ENCODE measurements around the gene GLA.
A peak's percentile ranks its signal among the peaks of the same experiment; 100 is the strongest.

Gene GLA

DNA sequence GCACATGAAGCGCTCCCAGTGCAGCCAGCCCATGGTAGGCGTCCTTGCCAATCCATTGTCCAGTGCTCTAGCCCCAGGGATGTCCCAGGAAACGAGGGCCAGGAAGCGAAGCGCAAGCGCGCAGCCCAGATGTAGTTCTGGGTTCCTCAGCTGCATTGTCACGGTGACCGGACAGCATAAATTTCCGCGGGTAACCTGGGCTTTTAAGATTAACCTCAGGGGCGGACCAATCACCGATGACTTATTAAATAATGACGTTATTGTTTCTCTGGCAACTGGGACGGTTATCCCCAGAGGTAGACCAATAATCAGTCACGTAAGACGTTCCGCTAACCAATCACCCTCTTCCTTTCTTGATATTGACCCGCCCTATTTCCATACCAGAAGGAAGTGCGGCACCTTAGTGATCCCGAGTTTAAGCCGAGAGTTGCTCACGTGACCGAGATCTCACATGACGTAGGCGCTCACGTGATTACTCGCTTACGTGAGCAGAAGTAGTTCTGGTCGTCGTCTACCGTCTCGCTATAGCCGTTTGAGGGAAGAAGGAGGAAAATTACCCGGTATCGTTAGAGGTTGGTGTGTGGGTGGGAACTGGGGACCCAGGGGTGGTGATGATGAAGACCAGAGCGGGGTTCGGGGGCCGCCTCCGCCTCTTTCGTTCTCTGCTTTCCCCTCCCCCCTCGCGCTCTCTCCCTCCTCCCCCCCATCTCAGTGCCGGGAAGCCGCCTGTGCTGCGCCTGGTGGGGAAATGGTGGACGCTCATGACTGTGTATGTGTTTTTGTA, at the start of gene GLA, which contains the start of gene HNRNPH2:
TSS of gene GLA (minus strand) at position 178 of the 784 bp plus-strand sequence. CDS start at position 156, 22 bp downstream.
TSS of gene HNRNPH2 (plus strand) at position 475 of the 784 bp plus-strand sequence. CDS start 3,767 bp downstream, outside the sequence.
- DNase-seq (ENCODE audit: low spot score), result peak; percentile 94

DNA sequence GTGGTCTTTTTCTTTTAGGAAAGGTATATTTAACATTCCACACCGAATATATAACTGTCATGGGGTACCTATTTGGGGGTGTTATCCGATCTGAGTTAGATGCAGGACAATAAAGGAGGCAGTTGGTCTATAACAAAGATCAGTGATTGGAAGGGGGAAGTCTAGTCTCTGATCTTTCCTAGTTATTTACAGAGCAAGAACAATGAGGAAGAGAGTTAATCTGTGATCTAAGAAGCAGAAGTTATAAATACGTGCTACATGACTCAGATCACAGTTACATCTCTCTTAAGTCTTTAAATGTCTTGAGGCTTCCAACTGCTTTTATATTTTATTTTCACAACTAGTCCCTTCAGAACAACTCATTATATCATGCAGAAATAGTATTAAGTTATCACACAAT, 44.3 kb upstream of the GLA start:
- no peak for DNase-seq (ENCODE audit: low spot score)

DNA sequence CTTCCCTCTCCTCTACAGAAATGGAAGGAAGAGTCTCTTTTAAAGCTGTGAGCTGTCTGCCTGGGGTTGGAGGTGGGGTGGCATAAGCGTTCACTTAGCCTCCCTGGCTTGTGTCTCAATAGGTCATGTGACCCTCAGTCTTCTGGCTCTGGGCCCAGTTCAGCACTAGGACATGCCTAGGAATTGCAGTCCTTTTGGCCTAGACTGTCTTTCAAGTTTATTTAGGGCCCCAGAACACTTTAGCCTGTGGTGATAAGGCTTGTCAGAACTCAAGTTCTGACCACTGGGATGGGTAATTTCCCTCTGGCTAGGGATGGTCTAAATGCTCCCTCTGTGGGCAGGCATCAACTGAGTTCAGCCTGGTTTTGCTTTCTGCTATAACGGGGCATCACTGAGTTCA, 43.2 kb upstream of the GLA start:
- DNase-seq (ENCODE audit: low spot score), result no peak

DNA sequence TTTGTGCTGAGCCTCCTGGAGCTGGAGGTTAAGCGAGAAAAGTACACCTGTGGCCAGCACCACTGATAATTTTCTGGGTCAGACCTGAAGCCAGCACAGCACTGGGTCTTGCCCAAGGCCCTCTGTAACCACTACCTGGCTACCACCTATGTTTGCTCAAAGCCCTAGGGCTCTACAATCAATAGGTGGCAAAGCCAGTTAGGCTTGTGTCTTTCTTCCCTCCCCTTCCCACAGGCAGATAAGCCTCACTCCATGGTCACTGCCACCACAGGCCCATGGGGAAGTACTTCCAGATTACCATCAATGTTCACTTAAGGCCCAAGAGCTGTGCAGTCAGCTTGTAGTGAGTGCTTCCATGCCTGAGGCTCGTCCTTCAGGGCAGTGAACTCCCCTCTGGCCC, 42.4 kb upstream of the GLA start:
- no peak for DNase-seq (ENCODE audit: low spot score)

DNA sequence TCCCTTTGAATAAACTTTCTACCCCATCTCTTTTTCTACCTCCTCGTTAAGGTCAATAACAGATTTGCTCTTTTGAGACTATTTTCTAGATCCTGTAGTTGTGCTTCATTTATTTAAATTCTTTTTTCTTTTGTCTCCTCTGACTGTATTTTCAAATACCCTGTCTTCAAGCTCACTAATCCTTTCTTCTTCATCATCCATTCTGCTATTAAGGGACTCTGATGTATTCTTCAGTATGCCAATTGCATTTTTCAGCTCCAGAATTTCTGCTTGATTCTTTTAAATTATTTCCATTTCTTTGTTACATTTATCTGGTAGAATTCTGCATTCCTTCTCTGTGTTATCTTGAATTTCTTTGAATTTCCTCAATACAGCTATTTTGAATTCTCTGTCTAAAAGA, 41.6 kb upstream of the GLA start:
- DNase-seq (ENCODE audit: low spot score), result no peak

DNA sequence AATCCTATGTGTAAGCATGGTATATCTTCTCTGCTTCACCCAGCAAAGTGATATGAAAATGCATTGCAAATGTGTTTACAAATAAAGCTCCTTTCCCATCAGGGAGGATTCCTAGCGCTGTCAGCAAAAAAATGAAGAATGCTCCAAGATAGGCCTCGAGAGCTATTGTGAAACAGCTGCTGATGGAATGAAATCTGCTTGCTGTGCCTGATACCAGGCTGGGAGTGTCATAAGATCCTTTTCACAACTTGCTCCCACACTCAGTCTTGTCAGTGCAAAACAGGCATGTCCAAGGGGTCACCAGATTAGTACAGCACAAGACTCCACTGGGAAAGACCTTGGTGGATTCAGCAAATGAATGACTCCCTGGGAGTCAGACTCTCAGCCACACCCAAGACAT, 34.4 kb upstream of the GLA start:
- no peak for DNase-seq (ENCODE audit: low spot score)

DNA sequence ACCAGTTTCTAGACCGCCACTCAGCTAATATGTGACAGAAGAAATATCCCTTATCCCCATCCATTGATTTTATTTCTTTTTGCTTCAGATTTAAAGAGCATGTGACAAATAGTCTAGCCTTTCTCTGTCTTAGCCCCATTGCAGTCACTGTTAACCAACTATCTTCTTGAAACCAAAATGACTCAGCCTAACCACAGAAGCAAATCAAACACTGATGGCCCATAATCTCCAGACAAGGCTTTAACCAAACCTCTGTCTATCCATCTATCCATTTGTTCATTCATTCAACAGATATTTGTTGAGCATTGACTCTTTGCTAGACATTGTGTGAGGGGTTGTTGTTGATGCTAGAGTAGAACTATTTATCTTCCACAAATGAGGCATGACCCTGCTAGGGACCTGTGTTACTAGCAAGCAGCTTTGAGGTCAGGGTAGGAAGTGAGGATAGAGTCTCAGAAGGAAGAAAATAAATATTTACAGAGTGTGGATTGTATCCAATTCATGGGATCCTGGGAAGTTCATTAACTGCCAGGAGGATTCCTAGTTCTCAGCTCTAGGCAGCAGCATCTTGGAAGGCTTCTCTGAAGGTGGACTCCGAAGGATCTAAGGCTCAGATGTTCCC, 22.8 kb upstream of the GLA start:
- DNase-seq (ENCODE audit: low spot score), result no peak

DNA sequence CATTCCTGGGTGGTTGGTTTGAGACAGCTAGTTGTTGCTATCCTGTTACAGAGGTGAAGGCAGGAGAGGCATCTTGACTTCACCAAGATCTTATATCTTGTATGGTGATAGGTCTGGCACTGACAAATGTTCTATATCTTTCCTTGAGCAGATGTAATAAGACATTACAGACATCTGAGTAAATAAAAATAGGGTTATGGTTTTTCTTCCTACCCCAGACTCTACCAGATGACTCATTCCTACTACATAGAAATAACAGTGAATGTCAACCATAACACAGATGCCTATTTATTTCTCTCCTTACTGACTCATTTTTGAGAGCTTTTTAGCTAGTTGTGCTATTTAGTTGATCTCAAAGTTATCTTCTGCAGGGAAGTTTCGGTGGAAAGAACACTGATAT, 22.2 kb upstream of the GLA start:
- no peak for DNase-seq (ENCODE audit: low spot score)

DNA sequence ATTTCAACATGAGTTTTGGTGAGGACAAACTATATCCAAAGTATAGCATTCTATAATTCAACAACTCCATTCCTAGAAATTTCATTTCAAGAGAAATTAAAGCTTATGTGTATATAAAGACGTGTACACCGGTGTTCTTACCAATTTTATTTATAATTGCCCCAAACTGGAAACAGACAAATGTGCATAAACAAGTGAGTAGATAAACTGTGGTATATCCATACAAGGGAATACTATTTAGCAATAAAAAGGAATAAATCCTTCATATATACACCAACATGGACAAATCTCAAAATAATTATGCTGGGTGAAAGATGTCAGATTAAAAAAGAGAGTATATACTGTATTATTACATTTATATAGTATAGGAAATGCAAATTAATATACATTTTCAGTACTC, 20.2 kb upstream of the GLA start:
- no peak for DNase-seq (ENCODE audit: low spot score)

DNA sequence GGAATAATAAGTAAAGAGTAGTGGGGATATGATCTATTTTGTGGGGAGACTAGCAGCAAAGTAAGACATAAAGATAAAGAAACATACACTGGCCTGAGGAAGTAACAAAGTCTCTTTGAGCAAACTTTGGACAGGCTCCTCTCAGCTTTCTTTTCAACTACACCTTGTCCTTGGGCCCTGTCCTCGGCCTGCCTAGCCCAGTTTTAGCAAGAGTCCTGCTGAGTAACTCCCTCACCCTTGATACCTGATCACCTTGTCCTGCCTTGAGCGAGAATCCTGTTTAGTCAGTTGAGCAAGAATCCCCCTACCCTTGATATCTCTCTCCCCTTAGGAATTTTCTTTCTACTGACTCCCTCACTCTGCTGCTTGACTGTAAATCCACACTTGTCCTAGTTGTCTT, 11.8 kb upstream of the GLA start:
- no peak for DNase-seq (ENCODE audit: low spot score)

DNA sequence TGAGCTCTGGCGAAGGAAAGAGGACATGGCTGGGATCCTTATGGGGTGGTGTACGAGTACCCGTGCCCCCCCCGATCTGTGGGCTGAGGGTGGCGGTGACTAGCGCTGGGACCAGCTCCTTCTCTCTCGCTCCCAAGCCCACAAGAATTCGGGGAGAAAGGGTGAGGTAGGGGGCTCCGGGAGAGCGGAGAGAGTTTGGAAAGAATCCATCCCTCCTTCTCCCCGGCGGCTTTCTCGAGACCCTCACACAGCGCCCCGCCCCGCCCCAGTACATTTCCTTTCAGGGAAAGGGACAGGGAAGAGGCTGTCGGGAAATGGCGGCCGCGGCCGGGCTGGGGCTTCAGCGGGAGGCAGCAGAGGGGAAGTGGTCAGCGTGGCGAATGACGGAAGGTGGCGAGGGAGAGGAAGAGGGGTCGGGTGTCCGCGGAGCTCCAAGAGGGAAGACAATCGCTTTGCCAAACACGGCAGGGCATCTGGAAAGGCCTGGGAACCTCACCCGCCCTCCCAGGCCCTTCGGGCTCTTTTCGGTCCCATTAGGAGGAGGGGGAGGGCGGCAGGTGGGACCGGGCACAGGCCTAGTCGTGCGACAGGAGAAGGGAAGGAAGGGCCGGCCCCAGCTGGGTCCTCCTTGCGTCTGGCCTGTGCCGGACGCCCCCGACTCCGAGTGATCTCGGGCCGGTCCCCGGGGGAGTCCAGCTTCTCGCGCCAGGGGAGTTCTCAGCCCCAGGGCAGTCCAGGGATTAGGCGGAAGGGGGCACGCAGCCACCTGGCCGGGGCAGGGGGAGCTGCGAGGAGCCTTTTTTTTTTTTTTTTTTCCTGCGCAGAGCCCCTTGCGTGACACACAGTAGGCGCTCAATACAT, 10.5 kb upstream of the GLA start:
- DNase-seq (ENCODE audit: low spot score), result no peak

DNA sequence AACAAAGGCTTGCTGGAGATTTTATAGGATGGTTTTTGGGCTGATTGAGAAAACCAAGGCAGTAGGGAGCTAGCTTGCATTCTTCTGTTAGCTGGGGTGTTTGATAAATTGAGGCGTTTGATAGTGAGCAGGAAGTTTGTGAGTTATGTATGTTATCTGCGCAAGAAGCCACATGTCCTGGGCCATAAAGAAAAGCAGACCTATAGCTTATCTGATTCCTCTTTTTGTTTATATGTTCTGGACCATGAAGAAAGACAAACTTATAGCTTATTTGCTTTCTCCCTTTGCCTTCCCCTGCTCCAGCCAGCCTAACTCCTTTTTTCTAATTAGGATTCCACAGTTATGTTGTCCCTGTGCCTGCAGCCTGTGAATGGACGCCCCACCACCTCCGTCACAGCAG, 9.5 kb upstream of the GLA start:
- no peak for DNase-seq (ENCODE audit: low spot score)

DNA sequence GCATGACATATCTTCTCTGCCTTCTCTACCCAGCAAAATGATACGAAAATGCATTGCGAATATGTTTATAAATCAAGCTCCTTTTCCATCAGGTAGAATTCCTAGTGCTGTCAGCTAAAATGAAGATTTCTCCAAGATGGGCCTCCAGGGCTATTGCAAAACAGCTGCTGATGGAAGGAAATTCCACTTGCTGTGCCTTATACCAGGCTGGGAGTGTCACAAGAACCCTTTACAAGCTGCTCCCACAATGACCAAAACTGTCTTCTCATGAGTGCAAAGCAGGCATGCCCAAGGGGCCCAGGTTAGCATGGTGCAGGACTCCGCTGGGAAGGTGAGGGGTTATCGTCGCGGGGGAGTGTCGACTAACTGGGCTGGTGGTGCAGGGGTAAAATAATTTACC, 9.0 kb upstream of the GLA start:
- no peak for DNase-seq (ENCODE audit: low spot score)

DNA sequence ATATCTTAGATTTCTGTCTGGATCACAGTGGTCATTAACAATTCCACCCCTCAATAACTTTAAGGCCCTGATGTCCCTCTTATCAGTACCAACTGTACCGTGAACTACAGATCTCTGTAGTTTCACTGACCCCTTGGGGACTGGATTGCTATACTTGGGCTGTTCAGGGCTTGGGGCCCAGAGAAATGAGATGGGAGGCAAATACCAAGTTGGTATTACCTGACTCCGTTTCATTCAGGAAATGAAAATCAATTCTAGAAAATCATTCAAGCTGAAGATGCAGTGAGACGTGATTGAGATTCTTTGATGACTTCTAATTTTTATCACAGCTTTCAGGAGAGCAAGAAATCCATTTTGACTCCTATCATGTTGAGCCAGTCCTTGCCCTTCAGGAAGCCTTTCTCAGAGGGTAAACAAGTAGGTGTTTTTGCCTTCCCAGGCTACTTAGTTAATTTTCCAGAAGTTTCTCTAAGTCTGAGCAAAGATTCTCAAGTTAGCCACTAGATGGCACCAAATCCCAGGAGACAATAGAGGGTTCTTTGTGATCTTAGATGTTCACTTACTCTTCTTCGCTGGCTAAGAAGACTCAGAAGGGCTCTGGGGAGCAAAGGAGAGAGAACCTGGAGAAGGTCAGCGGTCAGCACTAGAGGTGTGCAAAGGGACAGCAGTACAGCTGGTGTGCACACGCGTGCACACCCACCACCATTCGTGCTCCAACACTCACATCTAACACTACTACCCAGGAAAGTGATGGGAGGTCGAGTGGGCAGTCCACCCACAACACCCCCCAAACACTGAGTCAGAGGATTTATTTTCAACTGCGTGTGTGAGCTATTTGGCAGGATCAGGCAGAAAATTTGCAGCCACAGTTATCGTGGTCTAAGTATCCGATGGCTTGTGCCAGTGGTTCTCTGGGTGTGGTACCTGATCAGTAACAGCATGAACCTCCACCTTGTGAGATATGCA, 7.7 kb upstream of the GLA start:
- DNase-seq (ENCODE audit: low spot score), result peak; percentile 76

DNA sequence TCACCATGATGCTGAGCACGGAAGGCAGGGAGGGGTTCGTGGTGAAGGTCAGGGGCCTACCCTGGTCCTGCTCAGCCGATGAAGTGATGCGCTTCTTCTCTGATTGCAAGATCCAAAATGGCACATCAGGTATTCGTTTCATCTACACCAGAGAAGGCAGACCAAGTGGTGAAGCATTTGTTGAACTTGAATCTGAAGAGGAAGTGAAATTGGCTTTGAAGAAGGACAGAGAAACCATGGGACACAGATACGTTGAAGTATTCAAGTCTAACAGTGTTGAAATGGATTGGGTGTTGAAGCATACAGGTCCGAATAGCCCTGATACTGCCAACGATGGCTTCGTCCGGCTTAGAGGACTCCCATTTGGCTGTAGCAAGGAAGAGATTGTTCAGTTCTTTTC, 4.3 kb upstream of the GLA start:
- DNase-seq (ENCODE audit: low spot score), result no peak

DNA sequence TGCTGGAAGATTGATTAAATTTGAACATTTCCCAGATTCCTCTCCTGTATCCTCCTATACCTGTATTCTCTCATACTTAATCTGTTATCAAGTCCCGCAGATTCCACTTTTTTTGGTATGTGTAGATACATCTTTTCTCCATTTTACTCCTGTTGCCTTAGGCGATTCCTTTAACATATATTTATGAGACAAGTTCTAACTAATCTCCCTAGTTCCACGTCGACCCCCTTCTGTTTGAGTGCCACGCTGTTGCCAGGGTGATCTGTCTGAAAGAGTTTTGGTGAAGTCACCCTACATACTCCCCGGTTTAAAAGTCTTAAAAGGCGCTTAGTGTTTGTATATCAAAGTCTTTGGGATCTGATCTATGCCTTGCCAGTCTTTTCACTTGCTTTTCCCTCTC, 2.7 kb upstream of the GLA start:
- no peak for DNase-seq (ENCODE audit: low spot score)

DNA sequence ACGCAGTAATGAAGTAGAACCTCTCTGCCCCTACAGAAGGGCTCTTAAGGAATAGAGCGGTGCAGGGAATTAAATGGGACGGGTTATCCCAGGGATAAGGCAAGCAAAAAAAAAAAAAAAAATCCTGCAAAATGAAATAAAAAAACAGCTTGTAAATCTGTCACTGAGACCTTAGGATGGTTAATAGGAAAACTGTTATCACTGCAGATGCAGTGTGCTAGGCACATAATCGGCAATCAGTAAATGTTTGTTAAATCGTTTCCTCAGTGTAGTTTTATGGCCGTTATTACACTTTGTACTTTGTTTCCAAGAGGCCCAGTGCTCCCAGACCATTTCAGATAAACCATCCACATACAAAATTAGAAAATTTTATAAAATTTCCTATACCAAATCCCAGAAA, 1.3 kb upstream of the GLA start:
- DNase-seq (ENCODE audit: low spot score), result no peak

DNA sequence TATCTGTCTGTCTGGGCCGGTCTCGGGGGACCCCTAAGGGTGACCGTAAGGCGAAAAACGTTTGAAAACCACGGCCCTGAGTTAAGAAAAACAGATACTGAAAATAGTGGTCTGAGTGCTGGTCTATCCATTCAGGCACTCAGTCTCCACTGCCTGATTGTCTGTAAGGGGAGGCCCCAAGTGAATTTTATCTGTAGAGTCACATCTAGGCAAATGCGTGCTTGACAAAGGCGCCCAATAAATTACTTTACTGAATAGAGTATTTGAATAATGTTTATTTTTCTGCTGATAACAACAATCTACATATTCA, 762 bp upstream of the GLA start:
- no peak for DNase-seq (ENCODE audit: low spot score)

DNA sequence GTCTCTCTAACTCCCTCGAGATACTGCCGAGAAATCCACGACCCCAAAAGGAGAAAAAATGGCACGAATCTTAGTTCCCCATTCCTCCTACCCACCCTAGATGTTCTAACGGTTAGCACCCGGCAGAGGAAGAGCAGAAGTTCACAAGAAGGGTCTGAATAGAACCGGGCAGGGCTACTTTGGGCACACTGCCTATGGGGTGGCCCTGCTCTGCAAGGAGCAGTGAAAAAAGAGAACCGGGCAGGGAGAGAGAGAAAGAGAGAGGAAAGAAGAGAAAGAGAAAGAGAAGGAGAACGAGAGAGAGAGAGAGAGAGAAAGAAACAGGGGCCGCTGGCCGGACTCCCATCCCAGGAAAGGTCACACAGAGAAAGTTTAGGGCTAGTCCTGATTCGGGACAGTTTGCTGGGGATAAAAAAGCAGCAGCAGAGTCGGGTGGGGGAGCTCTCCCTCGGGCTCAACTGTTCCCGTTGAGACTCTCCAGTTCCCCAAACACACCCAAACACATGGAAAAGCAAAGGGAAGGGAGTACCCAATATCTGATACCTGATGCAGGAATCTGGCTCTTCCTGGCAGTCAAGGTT, 468 bp downstream of the GLA start:
- DNase-seq (ENCODE audit: low spot score), result no peak

DNA sequence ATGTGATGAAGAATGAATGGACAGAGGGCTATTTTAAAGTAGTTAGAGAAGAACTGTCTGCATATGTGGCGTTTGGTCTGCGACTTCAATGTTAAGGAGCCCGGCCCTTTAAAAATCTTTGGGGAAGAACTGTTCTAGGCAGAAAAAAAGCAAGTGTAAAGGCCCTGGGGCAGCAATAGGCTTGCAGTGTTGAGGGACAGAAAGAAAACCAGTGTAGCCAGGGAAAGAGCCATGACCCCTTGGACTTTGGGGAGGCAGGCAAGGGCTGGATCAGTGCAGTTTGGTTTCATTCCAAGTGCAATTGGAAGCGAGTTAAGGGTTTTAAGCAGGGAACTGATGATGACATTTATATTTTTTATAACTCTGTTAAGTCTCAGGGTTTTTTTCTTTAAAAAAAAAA, 7.9 kb downstream of the GLA start:
- no peak for DNase-seq (ENCODE audit: low spot score)

DNA sequence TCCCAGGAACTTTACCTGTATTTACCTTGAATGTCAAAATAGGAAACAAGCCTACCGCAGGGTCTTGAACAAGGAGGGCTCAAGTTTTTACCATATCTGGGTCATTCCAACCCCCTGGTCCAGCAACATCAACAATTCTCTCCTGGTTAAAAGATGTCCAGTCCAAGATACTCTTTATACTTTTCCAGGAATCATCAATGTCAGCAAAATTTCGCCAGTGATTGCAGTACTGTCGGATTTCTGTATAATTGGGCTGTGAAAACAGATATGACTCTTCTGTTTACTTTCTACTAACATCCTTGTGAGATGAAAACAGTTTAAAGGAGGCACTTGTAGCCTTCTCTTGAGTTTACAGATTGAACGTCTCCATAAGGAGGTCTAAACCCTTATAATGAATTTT, 9.0 kb downstream of the GLA start:
- no peak for DNase-seq (ENCODE audit: low spot score)

DNA sequence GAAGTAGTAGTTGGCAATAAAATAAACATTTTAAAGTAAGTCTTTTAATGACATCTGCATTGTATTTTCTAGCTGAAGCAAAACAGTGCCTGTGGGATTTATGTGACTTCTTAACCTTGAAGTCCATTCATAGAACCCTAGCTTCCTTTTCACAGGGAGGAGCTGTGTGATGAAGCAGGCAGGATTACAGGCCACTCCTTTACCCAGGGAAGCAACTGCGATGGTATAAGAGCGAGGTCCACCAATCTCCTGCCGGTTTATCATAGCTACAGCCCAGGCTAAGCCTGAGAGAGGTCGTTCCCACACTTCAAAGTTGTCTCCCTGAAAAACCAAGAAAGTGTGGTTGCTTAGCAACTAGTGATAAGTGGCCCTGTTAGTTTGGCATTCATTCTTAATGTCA, 9.9 kb downstream of the GLA start:
- DNase-seq (ENCODE audit: low spot score), result no peak
